ENCODE measurements around the gene FBXL7. TPM values are rescaled to one million over a fixed set of nuclear protein-coding genes. Genes with fewer than 3 reads are reported as not detected.

The FBXL7 gene
- total RNA-seq, 1 experiment from 2014 or later, result not detected

DNA sequence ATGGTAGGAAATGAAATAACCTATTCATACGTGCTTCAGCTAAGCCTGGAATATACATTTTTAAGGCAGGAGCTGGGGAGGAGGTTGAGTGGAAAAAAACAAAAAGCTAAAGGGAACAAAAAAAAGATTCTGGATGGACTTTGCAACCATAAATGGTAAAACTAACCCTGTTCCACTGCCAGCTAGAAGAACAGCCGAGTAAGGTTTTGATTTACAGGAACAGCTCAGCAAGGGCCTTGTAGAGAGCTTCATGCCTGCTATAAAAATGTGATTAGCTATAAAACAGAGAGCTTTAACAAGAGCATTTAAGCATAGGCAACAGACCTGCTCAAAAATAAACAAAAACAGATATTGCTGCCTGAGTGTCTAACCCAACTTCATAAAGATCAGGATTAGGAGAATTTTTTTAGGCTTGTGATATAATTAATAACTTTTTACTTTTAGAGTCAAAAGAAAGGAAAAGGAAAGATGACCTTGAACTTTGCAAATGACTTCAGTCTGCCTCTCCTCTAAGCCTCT is 194.8 kb downstream of the FBXL7 start:
- ChIA-PET CTCF (no interaction called here), POLR2A (no interaction called here)
- Mint-ChIP-seq H3K9me3 (ENCODE audit: unreplicated experiment) (no peaks in the 10 kb centered on the region), H3K4me3 (ENCODE audit: unreplicated experiment) (no peak overlapping the region), H3K4me1 (ENCODE audit: insufficient read depth, unreplicated experiment) (no peaks in the 10 kb centered on the region), H3K27me3 (ENCODE audit: insufficient read depth, unreplicated experiment) (no peaks in the 10 kb centered on the region), H3K36me3 (ENCODE audit: insufficient read depth, unreplicated experiment) (no peaks in the 10 kb centered on the region), H3K27ac (ENCODE audit: low read depth, unreplicated experiment) (no peak overlapping the region)
- TF ChIP-seq CTCF (IDR thresholded peaks at IDR 0.05; ENCODE audit: unreplicated experiment), result no peak
- intact Hi-C loops (cut with micrococcal nuclease), result no loop called here
- BruUV-seq (replicated peaks), result no TSS peak
- no peak for DNase-seq (ENCODE audit: unreplicated experiment)

- Mint-ChIP-seq H3K27me3 (ENCODE audit: insufficient read depth, unreplicated experiment) (no peaks in the 10 kb centered on the region), H3K4me1 (ENCODE audit: insufficient read depth, unreplicated experiment) (no peaks in the 10 kb centered on the region), H3K27ac (ENCODE audit: low read depth, unreplicated experiment) (no peak overlapping the region), H3K9me3 (ENCODE audit: unreplicated experiment) (no peaks in the 10 kb centered on the region), H3K36me3 (ENCODE audit: insufficient read depth, unreplicated experiment) (no peaks in the 10 kb centered on the region), H3K4me3 (ENCODE audit: unreplicated experiment) (no peak overlapping the region)
- TF ChIP-seq CTCF (IDR thresholded peaks at IDR 0.05; ENCODE audit: unreplicated experiment), result no peak
- CTCF ChIA-PET, result no interaction called here
- no TSS peak for BruUV-seq (replicated peaks)
- POLR2A ChIA-PET, result no interaction called here
- intact Hi-C loops (cut with micrococcal nuclease), result no loop called here
- DNase-seq (ENCODE audit: unreplicated experiment), result no peak
Observed at GRCh38 chr5:15695215-15695731, 195.3 kb downstream of the FBXL7 start.

- no peaks in the 10 kb centered on the region for H3K9me3 Mint-ChIP-seq (ENCODE audit: unreplicated experiment)
- H3K4me3 Mint-ChIP-seq (ENCODE audit: unreplicated experiment), result no peak overlapping the region
- CTCF ChIA-PET, result no interaction called here
- POLR2A ChIA-PET, result no interaction called here
- no peaks in the 10 kb centered on the region for H3K27me3 Mint-ChIP-seq (ENCODE audit: insufficient read depth, unreplicated experiment)
- H3K27ac Mint-ChIP-seq (ENCODE audit: low read depth, unreplicated experiment), result no peak overlapping the region
- H3K36me3 Mint-ChIP-seq (ENCODE audit: insufficient read depth, unreplicated experiment), result no peaks in the 10 kb centered on the region
- DNase-seq (ENCODE audit: unreplicated experiment), result no peak
- intact Hi-C loops (cut with micrococcal nuclease), result no loop called here
- TF ChIP-seq CTCF (IDR thresholded peaks at IDR 0.05; ENCODE audit: unreplicated experiment), result no peak
- no TSS peak for BruUV-seq (replicated peaks)
- peaks cover 6% of the 10 kb centered on the region for H3K4me1 Mint-ChIP-seq (ENCODE audit: insufficient read depth, unreplicated experiment)
Observed at GRCh38 chr5:15700373-15700772, 200.4 kb downstream of the FBXL7 start.

GRCh38 chr5:15702102-15702501 is 202.1 kb downstream of the FBXL7 start:
- Mint-ChIP-seq H3K27ac (ENCODE audit: low read depth, unreplicated experiment) (no peak overlapping the region), H3K36me3 (ENCODE audit: insufficient read depth, unreplicated experiment) (no peaks in the 10 kb centered on the region), H3K27me3 (ENCODE audit: insufficient read depth, unreplicated experiment) (no peaks in the 10 kb centered on the region), H3K9me3 (ENCODE audit: unreplicated experiment) (no peaks in the 10 kb centered on the region), H3K4me1 (ENCODE audit: insufficient read depth, unreplicated experiment) (peaks cover 6% of the 10 kb centered on the region), H3K4me3 (ENCODE audit: unreplicated experiment) (no peak overlapping the region)
- BruUV-seq (replicated peaks), result no TSS peak
- no peak for TF ChIP-seq CTCF (IDR thresholded peaks at IDR 0.05; ENCODE audit: unreplicated experiment)
- DNase-seq (ENCODE audit: unreplicated experiment), result peak; percentile 60
- ChIA-PET POLR2A (interaction anchor here (0.6 to 0.7 kb wide), 2 partner anchors 17 to 1293 kb away, joined by 3 read pairs; no protein-coding TSS in a partner anchor), CTCF (interaction anchor here (0.6 kb wide), 1 partner anchor 10 kb away, joined by 4 read pairs; no protein-coding TSS in a partner anchor)
- intact Hi-C loops (cut with micrococcal nuclease), result no loop called here
